ENCODE results near the gene OR4Q3.
"Not testable (repeated sequence)": the region's sequence is repeated elsewhere in the genome, so short reads cannot be mapped to it uniquely, and the experiment has no call there.

Gene OR4Q3

DNA sequence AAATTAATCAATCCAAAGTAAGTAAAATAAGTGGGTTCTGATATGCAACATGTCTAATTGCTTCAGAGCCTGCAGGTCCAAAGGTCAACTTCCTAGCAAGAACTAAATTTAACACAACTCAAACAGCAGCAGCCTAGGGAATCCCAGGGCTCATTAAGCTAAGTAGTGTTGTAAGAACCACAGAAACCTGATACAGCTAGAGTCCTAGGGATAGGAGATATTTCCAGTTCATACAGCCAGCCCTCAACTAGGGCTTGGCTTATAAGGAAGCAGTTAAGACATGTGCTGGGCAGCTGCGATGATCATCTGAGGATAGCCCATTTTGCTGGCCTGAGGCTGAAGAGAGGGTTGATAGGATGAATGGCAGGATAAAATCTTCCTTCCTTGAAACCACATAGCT, at the start of gene OR4Q3:
Gene OR4Q3, plus strand, starts transcription at position 316 of the 400 bp plus-strand sequence.
- in situ Hi-C loops (cut with HindIII; ENCODE audit: low pct_ligation_motif_present, low pct_unique_long_range_greater_than_20kb, low sequenced_read_pairs) = no loop called here
- DNase-seq = no peak

DNA sequence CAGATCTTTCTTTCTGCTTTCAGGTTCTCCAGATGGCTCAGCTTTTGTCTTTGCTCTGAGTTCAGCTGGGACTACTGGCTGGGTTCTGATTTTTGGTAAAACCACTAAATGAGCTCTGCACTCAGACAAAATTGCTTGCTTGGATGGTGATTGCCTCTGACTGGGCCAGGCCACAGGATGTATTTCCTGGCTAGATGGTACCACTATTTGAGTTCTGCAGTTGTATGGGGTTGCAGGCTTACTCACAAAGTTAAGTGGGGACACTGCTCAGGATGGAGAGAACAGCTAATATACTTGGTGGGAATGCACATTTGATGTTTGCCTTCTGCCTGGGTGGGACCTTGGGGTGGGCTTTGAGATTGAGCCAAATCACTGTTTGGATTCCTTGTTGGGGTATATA, 14.0 kb upstream of the OR4Q3 start:
- DNase-seq = no peak
- in situ Hi-C loops (cut with HindIII; ENCODE audit: low pct_ligation_motif_present, low pct_unique_long_range_greater_than_20kb, low sequenced_read_pairs) = no loop called here

DNA sequence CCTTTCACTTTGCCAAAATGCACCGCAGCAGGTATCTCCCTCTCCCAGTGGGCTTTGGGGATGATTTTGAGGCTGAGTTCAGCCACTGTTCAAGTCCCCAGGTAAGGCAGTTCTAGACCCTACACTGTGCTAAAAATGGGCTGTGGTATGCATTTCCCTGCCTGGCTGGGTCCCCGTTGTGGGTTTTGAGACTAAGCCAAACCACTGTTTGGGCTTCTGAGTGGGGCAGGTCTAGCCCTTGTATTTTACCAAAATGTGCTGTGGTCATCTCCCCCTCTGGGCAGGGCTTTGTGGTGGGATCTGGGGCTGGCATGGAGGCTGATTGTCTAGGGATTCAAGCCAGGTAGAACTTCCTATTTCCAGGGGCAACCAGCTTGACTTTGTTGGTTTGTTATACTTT, 13.6 kb upstream of the OR4Q3 start:
- in situ Hi-C loops (cut with HindIII; ENCODE audit: low pct_ligation_motif_present, low pct_unique_long_range_greater_than_20kb, low sequenced_read_pairs) = no loop called here
- DNase-seq = no peak

DNA sequence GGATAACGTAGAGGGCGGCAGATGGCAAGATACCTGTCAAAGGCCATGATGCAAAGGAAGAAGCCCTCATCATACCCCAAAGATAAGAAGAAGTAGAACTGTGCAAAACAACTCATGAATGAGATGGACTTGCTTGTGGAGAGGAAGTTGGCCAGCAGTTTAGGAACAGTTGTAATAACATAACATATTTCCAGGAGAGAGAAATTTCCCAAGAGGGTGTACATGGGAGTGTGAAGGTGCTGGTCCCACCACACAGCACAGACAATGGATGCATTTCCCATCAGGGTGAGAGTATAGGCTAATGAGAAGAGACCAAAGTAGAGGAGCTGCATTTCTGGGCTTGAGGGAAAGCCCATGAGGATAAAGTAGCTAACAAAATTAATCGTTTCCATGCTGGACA, 9.5 kb upstream of the OR4Q3 start:
- DNase-seq; in situ Hi-C loops (cut with HindIII; ENCODE audit: low pct_ligation_motif_present, low pct_unique_long_range_greater_than_20kb, low sequenced_read_pairs): not testable (repeated sequence)

DNA sequence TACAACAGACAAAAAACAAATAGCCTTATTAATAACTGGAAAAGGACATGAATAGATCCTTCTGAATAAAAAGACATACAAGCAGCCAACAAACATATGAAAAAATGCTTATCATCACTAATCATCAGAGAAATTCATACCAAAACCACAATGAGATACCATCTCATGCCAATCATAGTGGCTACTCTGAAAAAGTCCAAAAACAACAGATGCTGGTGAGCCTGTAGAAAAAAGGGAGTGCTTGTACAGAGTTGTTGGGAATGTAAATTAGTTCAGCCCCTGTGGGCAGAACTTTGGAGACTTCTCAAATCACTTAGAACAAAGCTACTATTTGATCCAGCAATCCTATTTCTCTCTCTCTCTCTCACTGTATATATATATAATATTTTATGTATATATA, 8.9 kb downstream of the OR4Q3 start:
- in situ Hi-C loops (cut with HindIII; ENCODE audit: low pct_ligation_motif_present, low pct_unique_long_range_greater_than_20kb, low sequenced_read_pairs); DNase-seq: not testable (repeated sequence)

DNA sequence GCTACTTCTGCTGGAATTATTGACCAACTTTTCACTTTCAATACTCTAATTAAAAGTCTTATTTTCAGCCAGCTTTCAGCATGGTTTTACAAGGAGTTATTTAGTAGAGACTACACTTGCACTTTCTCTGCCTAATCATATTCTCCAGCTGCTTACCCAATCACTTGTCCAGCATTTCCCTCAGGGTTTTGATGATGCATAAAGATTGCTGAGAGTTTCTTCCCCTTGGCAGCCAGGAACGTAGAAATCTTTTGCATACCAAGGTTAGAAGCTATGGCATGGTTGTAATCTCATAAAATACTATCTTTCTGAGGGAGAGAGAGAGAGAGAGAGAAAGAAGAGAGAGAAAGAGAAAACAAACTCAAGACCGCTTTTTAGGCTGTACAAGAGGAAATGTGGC, 10.8 kb downstream of the OR4Q3 start:
- no peak for DNase-seq
- in situ Hi-C loops (cut with HindIII; ENCODE audit: low pct_ligation_motif_present, low pct_unique_long_range_greater_than_20kb, low sequenced_read_pairs) = no loop called here

DNA sequence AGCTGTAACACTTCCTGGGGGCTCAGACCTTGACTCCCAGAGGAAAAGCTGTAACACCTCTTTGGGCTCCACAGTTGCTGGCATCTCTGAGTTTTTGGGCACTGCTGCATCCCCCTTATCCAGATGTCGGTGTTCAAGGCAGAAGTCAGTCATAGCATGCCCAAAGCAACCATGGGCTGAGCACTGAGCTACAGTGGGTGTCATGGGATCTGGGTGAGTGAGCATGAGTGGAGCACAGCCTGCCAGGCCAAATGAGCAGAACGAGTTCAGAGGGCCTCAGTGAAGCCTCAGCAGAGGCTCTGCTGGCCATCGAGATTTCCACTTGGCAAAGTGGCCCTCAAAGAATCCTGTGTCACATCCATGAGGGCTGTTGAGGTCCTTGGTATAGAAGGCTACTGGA, 28.1 kb downstream of the OR4Q3 start:
- DNase-seq; in situ Hi-C loops (cut with HindIII; ENCODE audit: low pct_ligation_motif_present, low pct_unique_long_range_greater_than_20kb, low sequenced_read_pairs): not testable (repeated sequence)

DNA sequence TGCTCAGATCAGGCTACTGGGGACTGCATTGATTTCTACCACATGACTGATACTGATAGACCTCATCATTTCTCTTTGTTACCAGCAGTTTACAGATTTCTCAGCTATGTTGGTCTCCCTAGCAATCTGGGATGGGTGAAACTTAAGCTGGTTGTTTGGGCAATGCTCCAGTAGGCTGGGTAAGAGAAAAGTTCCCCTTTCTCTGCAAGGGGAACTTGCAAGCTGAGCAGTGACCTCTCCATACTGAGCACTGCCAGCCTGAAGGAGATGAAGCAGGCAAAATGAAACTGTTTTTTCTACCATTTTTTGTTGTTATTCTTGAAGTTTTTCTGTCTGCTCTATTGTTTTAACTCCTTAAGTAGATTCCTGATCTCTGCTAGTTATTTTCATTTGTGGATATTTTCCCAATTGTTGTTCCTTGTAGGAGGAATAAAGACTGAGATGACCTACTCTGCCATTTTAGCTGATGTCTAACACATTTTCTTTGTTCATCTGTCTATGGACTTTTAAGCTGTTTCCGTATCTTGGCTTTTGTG, 28.6 kb downstream of the OR4Q3 start:
- no peak for DNase-seq
- in situ Hi-C loops (cut with HindIII; ENCODE audit: low pct_ligation_motif_present, low pct_unique_long_range_greater_than_20kb, low sequenced_read_pairs) = no loop called here

DNA sequence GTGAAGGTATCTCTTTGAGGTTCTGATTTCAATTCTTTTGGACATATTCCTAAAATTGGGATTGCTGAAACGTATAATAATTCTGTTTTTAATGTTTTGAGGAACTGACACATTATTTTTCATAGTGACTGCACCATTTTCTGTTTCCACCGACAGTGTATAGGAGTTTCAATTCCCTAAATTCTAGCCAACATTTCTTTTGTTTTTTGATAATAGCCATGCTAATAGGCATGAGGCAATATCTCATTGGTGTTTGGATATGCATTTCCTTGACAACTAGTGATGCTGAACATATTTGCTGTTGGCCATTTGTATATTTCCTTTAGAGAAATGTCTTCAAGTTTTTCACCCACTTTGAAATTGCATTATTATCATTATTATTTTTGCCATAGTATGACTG, 29.1 kb downstream of the OR4Q3 start:
- DNase-seq; in situ Hi-C loops (cut with HindIII; ENCODE audit: low pct_ligation_motif_present, low pct_unique_long_range_greater_than_20kb, low sequenced_read_pairs): not testable (repeated sequence)

DNA sequence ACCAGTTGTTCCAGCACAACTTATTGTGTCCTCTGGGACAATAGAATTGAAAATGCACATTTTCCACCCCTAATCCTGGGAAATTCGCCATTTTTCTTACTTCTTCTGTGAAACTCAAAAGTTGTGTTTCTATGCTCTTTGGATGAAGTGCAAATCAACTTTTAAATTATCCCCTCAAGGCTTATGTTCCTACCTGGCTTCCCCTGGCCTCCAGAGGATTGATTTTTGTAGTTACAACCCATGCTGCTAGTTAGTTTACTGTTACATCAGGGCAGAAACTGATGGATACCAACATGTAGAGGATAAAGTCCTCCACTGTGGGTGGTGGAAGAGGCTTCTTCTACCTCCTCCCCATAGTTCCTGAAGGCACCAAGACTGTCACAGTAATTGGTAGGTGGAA, 29.8 kb downstream of the OR4Q3 start, which contains the start of gene OR4M1:
Gene OR4M1, plus strand, starts transcription at position 301 of the 400 bp plus-strand sequence. CDS start 6,819 bp downstream, outside the sequence.
- DNase-seq; in situ Hi-C loops (cut with HindIII; ENCODE audit: low pct_ligation_motif_present, low pct_unique_long_range_greater_than_20kb, low sequenced_read_pairs): not testable (repeated sequence)

DNA sequence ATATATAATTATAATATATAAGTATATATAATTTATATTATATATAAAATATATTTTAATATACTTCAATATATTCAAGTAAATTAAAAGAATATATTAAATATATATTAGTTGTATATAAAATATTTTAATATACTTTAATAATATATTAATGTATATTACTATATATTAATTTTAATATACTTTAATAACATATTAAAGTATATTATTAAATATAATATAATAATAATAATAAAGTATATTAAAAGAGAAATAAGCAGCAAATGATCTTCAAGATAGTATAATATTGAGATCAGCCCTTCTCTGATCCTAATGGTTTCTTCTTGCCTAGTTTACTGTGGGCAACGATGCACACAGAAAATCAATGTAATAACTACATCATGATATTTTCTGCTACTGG, 32.2 kb downstream of the OR4Q3 start:
- in situ Hi-C loops (cut with HindIII; ENCODE audit: low pct_ligation_motif_present, low pct_unique_long_range_greater_than_20kb, low sequenced_read_pairs) = no loop called here

DNA sequence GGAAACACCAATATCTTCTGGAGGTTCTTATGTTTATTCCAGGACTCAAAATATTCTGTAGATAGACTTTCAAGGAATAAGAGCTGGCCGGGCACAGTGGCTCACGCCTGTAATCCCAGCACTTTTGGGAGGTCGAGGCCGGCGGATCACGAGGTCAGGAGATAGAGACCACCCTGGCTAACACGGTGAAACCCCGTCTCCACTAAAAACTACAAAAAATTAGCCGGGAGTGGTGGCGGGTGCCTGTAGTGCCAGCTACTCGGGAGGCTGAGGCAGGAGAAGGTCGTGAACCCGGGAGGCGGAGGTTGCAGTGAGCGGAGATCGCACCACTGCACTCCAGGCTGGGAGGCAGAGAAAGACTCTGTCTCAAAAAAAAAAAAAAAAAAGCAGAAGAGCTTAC, 42.5 kb downstream of the OR4Q3 start:
- in situ Hi-C loops (cut with HindIII; ENCODE audit: low pct_ligation_motif_present, low pct_unique_long_range_greater_than_20kb, low sequenced_read_pairs); DNase-seq: not testable (repeated sequence)

More for the DNA sequence above, 32.2 kb downstream of the OR4Q3 start:
- DNase-seq = no peak

DNA sequence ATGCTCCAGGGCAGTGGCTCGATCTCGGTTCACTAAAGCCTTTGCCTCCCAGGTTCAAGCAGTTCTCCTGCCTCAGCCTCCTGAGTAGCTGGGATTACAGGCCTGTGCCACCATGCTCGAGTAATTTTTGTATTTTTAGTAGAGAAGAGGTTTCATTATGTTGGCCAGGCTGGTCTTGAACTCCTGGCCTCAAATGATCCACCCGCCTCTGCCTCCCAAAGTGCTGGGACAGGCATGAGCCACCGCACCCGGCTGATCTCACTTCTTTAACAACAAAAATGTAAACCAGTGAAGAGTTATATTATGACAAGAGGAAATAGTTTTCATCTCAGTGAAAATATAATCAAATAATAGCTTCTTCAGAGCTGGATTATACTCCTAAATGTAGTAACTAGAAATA, 43.9 kb downstream of the OR4Q3 start:
- in situ Hi-C loops (cut with HindIII; ENCODE audit: low pct_ligation_motif_present, low pct_unique_long_range_greater_than_20kb, low sequenced_read_pairs); DNase-seq: not testable (repeated sequence)

DNA sequence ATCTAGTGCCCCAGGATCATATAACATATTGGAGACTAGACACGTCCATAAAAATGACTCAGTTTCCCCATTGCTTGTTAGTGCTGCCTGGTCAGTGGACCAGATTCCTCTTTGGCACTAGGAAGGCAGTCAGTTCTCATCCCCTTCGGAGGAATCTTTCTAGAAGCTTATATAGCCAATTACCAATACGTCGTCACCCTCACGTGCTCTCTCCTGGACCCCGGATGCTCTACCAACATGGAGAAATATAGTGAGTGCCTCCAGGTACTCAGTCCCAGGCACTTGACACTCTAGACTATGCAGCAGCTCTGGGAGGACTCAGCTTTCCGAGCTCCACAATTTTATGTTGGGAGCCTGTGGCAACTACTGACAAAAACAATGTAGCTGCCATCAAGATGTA, 44.8 kb downstream of the OR4Q3 start:
- in situ Hi-C loops (cut with HindIII; ENCODE audit: low pct_ligation_motif_present, low pct_unique_long_range_greater_than_20kb, low sequenced_read_pairs); DNase-seq: not testable (repeated sequence)

DNA sequence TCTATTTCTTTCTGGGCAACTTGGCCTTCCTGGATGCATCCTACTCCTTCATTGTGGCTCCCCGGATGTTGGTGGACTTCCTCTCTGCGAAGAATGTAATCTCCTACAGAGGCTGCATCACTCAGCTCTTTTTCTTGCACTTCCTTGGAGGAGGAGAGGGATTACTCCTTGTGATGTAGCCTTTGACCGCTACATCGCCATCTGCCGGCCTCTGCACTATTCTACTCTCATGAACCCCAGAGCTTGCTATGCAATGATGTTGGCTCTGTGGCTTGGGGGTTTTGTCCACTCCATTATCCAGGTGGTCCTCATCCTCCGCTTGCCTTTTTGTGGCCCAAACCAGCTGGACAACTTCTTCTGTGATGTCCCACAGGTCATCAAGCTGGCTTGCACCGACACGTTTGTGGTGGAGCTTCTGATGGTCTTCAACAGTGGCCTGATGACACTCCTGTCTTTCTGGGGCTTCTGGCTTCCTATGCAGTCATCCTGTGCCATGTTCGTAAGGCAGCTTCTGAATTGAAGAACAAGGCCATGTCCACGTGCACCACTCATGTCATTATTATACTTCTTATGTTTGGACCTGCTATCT, 53.2 kb downstream of the OR4Q3 start:
- DNase-seq; in situ Hi-C loops (cut with HindIII; ENCODE audit: low pct_ligation_motif_present, low pct_unique_long_range_greater_than_20kb, low sequenced_read_pairs): not testable (repeated sequence)
